Stomach (tissue), 9 donors: Measurements from ENCODE around the gene SMCR8. TPM values are rescaled to one million over a fixed set of nuclear protein-coding genes. Genes with fewer than 3 reads are reported as not detected.

Source experiments
- DNase-seq, 2 donors: peaks; one replicate each; pipeline versions ENCODE4 v3.0.0 to v3.0.0-alpha.2; 2013 to 2019
- H3K27ac ChIP-seq, 5 donors: fragments of 200-600 bp in 4 of 5; sonication (generic) in 4 of 5; one replicate each; pipeline ENCODE4 v1.5.1; 2013 to 2019; ENCODE audit warnings: mild to moderate bottlenecking in 1 of 5, moderate library complexity in 1 of 5
- H3K27me3 ChIP-seq, 3 donors: fragments of 200-600 bp; sonication (generic); one replicate each; pipeline ENCODE4 v1.5.1; 2017 to 2019; ENCODE audit warnings: mixed run types in 1 of 3
- H3K36me3 ChIP-seq, 4 donors: fragments of 200-600 bp; sonication (generic); 1 replicate in 3 of 4; 2 replicates in 1 of 4; pipeline ENCODE4 v1.5.1; 2016 to 2019
- H3K4me1 ChIP-seq, 4 donors: fragments of 200-600 bp; sonication (generic); one replicate each; pipeline ENCODE4 v1.5.1; 2016 to 2019
- H3K4me3 ChIP-seq, 4 donors: fragments of 200-600 bp; sonication (generic) in 3 of 4; one replicate each; pipeline ENCODE4 v1.5.1; 2016 to 2019; ENCODE audit warnings: mild to moderate bottlenecking in 1 of 4
- H3K9me3 ChIP-seq, 4 donors: fragments of 200-600 bp; sonication (generic); one replicate each; pipeline ENCODE4 v1.5.1; 2016 to 2019
- EP300 ChIP-seq: sonication (generic); formaldehyde crosslinking; IDR thresholded peaks from one replicate; pipeline ENCODE4 v1.6.1; 2017; ENCODE audit warnings: antibody characterized with exemption
- POLR2A ChIP-seq, 4 donors: fragments of 450-650 bp; IDR thresholded peaks; one replicate each; pipeline ENCODE4 v1.6.1; 2016; ENCODE audit warnings: antibody characterized with exemption in 4 of 4, control low read depth in 2 of 4, mild to moderate bottlenecking in 1 of 4, moderate library complexity in 1 of 4
- POLR2AphosphoS5 ChIP-seq, 3 donors: sonication (generic); formaldehyde crosslinking; IDR thresholded peaks; one replicate each; pipeline ENCODE4 v1.6.1; 2016; ENCODE audit warnings: antibody characterized with exemption in 3 of 3
- WGBS, 5 donors: extraction: QIAGEN DNeasy Blood & Tissue Kit in 3 of 5; methylation state at CpG; one replicate each; pipeline versions ENCODE4 v1.1.5 to v1.1.7; 2013 to 2018; 5-methylcytosine and 5-hydroxymethylcytosine counted together
- intact Hi-C: fragments of 100-400 bp; cut with DNase I; formaldehyde crosslinking; loops from one replicate; pipeline ENCODE4 v1.15.1; 2023; ENCODE audit warnings: low total_unique reads
- polyA plus RNA-seq, 3 donors: library from polyadenylated mRNA; stranded (reverse); fragments of 200-250 nt; gene quantifications; one replicate each; pipeline ENCODE4 v1.2.3, GENCODE V29; 2013
- total RNA-seq, 5 donors: library from RNA; depleted of rRNA; stranded (reverse); fragments of >200 nt; gene quantifications; one replicate each; pipeline versions ENCODE4 v1.1.0 to v1.2.3, GENCODE V29; 2014 to 2016
- TF ChIP-seq, protein P1 (sequence below), 7 experiments: fragments of 450-650 bp in 4 of 7; fragments of 200-600 bp in 3 of 7; sonication (generic) in 3 of 7; IDR thresholded peaks; one replicate each; pipeline ENCODE4 v1.5.1; 2016 to 2019; ENCODE audit warnings: antibody characterized with exemption in 7 of 7, control low read depth in 2 of 7, mild to moderate bottlenecking in 1 of 7
- donor health status: healthy with polysubstance abuse.
- donor health status: Bipolar disorder and iron deficiency.
- donor health status: healthy.

SMCR8 gene
- total and polyA plus RNA-seq, 8 donors, result 2.4 to 17.9 (median 6.1) TPM

GRCh38 chr17:18361837-18362697 lies 47.0 kb downstream of the SMCR8 start:
- TF ChIP-seq POLR2A (IDR thresholded peaks at IDR 0.05) (no peak), EP300 (no peak), POLR2AphosphoS5 (IDR thresholded peaks at IDR 0.05) (no peak)
- TF ChIP-seq, protein P1, sequence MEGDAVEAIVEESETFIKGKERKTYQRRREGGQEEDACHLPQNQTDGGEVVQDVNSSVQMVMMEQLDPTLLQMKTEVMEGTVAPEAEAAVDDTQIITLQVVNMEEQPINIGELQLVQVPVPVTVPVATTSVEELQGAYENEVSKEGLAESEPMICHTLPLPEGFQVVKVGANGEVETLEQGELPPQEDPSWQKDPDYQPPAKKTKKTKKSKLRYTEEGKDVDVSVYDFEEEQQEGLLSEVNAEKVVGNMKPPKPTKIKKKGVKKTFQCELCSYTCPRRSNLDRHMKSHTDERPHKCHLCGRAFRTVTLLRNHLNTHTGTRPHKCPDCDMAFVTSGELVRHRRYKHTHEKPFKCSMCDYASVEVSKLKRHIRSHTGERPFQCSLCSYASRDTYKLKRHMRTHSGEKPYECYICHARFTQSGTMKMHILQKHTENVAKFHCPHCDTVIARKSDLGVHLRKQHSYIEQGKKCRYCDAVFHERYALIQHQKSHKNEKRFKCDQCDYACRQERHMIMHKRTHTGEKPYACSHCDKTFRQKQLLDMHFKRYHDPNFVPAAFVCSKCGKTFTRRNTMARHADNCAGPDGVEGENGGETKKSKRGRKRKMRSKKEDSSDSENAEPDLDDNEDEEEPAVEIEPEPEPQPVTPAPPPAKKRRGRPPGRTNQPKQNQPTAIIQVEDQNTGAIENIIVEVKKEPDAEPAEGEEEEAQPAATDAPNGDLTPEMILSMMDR (IDR thresholded peaks at IDR 0.05), result no peak
- Histone ChIP-seq H3K27me3 (no peaks in the 10 kb centered on the region), H3K36me3 (peaks cover 0 to 21% (median 20%) of the 10 kb centered on the region in 4 donors), H3K9me3 (no peaks in the 10 kb centered on the region), H3K27ac (peak overlapping the region in 4 of 5 donors; percentile 66 to 92 (median 85)), H3K4me1 (peaks cover 10 to 32% (median 16%) of the 10 kb centered on the region in 4 donors), H3K4me3 (peak overlapping the region; percentile 77 to 94 (median 84))
- intact Hi-C loops, result no loop called here
- DNase-seq, result no peak
- 47 to 64% (median 51%) methylated on average over 15 of the region's 15 CpGs for WGBS, 5 donors

GRCh38 chr17:18362698-18363100 lies 47.6 kb downstream of the SMCR8 start:
- intact Hi-C loops, result no loop called here
- Histone ChIP-seq H3K27me3 (no peaks in the 10 kb centered on the region), H3K4me1 (peaks cover 10 to 26% (median 16%) of the 10 kb centered on the region in 4 donors), H3K9me3 (no peaks in the 10 kb centered on the region), H3K4me3 (peak overlapping the region; percentile 77 to 94 (median 84)), H3K36me3 (peaks cover 0 to 21% (median 20%) of the 10 kb centered on the region in 4 donors), H3K27ac (peak overlapping the region; percentile 58 to 92 (median 82))
- peak; percentile 64 to 73 for DNase-seq
- 3 to 6% (median 4%) methylated on average over 14 of the region's 14 CpGs for WGBS, 5 donors
- TF ChIP-seq POLR2AphosphoS5 (IDR thresholded peaks at IDR 0.05), result no peak
- TF ChIP-seq EP300, result no peak
- no peak for TF ChIP-seq POLR2A (IDR thresholded peaks at IDR 0.05)
- TF ChIP-seq, protein P1 (IDR thresholded peaks at IDR 0.05), result no peak

DNA sequence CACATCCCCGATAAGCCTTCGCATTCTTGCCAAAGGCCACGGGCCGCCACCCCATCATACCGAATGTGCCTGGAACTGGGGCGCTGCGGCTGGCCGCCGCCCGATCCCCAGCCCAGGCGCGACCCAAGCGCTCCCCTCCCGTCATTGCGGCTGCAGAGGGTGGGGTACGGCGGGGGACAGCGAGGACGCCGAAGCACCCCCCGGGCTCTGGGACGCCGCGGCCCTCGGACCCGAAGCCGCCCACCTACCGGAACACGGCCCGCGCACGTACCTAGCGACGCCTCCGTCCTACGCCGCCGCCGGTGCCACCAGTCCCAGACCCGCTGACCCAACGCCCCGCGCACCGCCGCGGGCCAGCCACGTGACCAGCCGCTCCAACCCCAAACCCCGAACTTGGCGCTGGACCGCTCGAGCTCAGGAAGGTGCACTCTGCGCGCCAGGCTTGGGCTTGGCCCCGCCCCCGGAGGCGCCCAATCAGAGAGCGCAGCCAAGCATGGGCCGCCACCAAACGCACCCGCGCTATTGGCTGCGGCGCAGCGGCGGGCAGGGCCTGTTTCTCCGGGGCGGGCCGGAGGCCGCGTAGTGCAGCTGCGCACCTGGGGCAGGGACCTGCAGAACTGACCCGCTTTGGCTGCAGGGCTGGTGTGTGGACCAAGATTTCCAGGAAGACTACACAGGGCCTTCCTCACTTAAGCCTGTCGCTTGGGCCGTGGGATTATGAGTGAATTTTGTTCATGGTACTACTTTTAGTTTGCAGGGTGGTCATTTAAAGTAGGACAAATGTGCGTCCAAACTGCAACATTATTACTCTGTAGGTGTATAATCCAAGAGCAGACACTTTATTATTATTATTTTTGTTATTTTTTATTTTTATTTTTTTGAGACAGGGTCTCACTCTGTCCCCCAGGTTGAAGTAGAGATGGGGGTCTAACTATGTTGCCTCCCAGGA lies 48.3 kb downstream of the SMCR8 start, which contains the start of gene SHMT1:
Gene SHMT1, minus strand, starts transcription at position 450 of the 949 bp plus-strand sequence. CDS start 7,569 bp downstream, outside the sequence.
- DNase-seq, result peak; percentile 97
- peak within 1 kb of the TSS; percentile 58 to 92 (median 82) for H3K27ac ChIP-seq
- WGBS, 5 donors, result 0 to 1% (median 0%) methylated on average over 22 to 76 of the region's 76 CpGs
- intact Hi-C loops, result no loop called here
- H3K9me3 ChIP-seq, result no peaks in the 10 kb centered on the region
- peaks cover 10 to 24% (median 16%) of the 10 kb centered on the region in 4 donors for H3K4me1 ChIP-seq
- H3K4me3 ChIP-seq, result peak within 1 kb of the TSS; percentile 77 to 94 (median 84)
- H3K36me3 ChIP-seq, result peaks cover 0 to 20% (median 18%) of the 10 kb centered on the region in 4 donors
- H3K27me3 ChIP-seq, result no peaks in the 10 kb centered on the region
- TF ChIP-seq, protein P1 (IDR thresholded peaks at IDR 0.05), result no peak
- peak; percentile 55 to 91 (median 76) for TF ChIP-seq POLR2AphosphoS5 (IDR thresholded peaks at IDR 0.05)
- TF ChIP-seq EP300, result no peak

GRCh38 chr17:18364166-18364565 lies 49.1 kb downstream of the SMCR8 start:
- Histone ChIP-seq H3K27ac (no peak overlapping the region), H3K4me1 (peaks cover 10 to 24% (median 16%) of the 10 kb centered on the region in 4 donors), H3K9me3 (no peaks in the 10 kb centered on the region), H3K27me3 (no peaks in the 10 kb centered on the region), H3K4me3 (no peak overlapping the region), H3K36me3 (peaks cover 0 to 12% (median 10%) of the 10 kb centered on the region in 4 donors)
- no peak for TF ChIP-seq POLR2A (IDR thresholded peaks at IDR 0.05)
- no peak for TF ChIP-seq EP300
- TF ChIP-seq POLR2AphosphoS5 (IDR thresholded peaks at IDR 0.05), result no peak
- TF ChIP-seq, protein P1 (IDR thresholded peaks at IDR 0.05), result no peak
- intact Hi-C loops, result no loop called here
- DNase-seq, result no peak
- 76 to 85% (median 80%) methylated on average over 6 of the region's 6 CpGs for WGBS, 5 donors
